Limb (tissue), 2 donors: ENCODE measurements around the gene HSPB2.
"Not testable (repeated sequence)": the region's sequence is repeated elsewhere in the genome, so short reads cannot be mapped to it uniquely, and the experiment has no call there.

Experiments
- DNase-seq, 2 donors: peaks; one replicate each; pipeline ENCODE4 v3.0.0-alpha.2; 2016; ENCODE audit errors: extremely low spot score in 2 of 2

Gene HSPB2, protein sequence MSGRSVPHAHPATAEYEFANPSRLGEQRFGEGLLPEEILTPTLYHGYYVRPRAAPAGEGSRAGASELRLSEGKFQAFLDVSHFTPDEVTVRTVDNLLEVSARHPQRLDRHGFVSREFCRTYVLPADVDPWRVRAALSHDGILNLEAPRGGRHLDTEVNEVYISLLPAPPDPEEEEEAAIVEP

GRCh38 chr11:111912535-111912934 lies at the start of gene HSPB2:
Gene HSPB2 (plus strand): TSS chr11:111912734. CDS start chr11:111912830, 96 bp downstream.
- peak; percentile 28 to 71 for DNase-seq

- DNase-seq, result no peak
Observed at GRCh38 chr11:111870113-111870512, 42.4 kb upstream of the HSPB2 start.

DNA sequence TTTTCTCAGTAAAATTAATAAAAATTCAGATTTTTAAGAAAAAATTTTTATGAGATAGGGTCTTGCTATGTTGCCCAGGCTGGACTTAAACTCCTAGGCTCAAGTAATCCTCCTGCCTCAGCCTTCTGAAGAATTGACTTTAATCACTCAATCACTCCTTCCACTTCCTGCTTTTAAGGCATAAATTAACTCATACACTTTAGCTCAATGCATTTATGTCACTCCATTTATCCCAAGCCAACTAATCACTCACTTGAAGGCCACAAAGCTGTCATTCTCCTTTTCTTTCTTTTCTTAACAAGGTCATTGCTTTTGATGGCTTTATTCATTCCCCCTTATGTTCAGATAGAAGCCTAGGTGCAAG lies 42.0 kb upstream of the HSPB2 start:
- no peak for DNase-seq

DNA sequence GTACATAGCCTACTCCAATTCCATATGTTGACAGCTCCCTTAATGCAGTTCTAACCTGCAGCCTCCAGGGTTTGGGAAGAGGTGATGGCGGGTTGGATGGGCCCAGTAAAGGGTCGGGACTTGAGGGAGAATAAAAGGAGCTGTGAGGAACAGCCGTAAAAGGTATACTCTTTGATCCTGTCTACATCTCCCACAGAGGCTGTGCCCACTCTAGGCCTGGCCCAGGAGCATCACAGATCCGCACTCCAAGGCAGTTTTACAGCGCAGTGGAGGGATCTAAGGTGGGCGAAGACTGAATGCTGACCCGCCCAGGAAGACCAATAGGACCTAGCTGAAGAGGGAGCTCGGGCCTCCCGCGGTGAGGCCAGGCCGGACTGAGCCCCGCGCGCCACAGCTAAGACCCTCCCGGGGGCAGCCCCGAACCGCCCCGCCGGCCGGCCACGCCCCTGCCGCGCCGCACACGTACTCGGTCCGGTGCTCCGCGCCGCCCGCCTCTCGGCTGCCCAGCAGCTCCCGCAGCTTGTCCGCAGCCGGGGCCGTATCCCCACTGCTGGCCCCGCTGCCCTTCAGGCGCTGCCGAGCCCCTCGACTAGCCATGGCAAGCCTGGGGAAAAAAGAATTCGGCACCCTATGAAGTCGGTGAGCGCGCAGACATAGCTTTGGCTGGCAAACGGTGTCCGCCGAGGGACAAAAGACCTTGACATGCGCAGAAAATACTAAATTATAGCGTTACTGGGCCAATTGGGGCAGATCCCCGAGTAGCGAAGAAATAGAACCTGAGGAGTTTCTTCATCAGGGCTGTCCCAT lies 41.4 kb upstream of the HSPB2 start, which contains the start of gene ALG9:
Gene ALG9 (minus strand): TSS at position 696 of the 807 bp plus-strand sequence. CDS start 99 bp downstream, at position 597.
- DNase-seq, result peak; percentile 84 to 91

DNA sequence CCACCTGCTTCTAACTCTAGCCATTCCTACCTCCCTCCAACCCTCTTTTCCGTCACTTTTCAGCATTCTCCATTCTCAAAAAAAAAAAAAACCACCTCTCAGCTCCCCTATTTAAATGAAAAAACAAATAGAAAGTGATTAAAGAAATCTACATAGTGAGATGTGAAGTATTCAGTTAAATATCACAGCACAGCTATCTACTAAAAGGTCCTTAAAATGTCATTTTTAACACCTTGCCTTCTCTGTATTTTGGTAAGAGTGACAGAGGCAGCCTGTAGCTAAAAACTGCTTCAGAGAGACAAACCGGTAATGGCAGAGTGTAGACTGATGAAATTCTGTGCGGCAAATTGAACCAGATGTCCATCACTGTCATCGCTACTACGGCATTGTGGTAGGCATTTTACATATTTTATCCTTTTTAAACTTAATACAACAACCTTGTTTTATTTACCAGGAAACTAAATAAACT lies 40.8 kb upstream of the HSPB2 start:
- no peak for DNase-seq

- DNase-seq, result peak in 1 of 2 donors; percentile 29
Observed at GRCh38 chr11:111878385-111878848, 34.1 kb upstream of the HSPB2 start.

GRCh38 chr11:111878849-111879636 lies 33.5 kb upstream of the HSPB2 start, which contains the start of the genes CFAP68 and FDXACB1:
Gene CFAP68 (plus strand): TSS chr11:111879541. CDS start chr11:111879561, 20 bp downstream.
Gene FDXACB1 (minus strand): TSS chr11:111879165. CDS start chr11:111879132, 33 bp downstream.
- peak; percentile 97 to 98 for DNase-seq

GRCh38 chr11:111879637-111879960 lies 32.9 kb upstream of the HSPB2 start:
- DNase-seq, result no peak

DNA sequence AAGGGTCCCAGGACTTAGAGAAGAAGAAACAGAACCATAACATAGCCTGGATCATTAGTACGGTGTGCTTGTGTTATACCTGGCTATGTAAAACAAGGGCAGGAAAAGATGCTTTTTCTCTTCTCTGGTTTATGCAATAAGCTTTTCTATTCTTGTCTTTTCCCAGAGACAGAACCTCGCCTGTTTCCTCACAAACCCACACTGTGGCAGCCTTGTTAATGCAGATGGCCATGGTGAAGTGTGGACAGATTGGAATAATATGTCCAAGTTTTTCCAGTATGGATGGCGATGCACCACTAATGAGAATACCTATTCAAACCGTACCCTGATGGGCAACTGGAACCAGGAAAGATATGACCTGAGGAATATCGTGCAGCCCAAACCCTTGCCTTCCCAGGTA lies 30.3 kb upstream of the HSPB2 start:
- DNase-seq, result no peak

GRCh38 chr11:111885053-111885452 lies 27.5 kb upstream of the HSPB2 start:
- DNase-seq, result not testable (repeated sequence)

DNA sequence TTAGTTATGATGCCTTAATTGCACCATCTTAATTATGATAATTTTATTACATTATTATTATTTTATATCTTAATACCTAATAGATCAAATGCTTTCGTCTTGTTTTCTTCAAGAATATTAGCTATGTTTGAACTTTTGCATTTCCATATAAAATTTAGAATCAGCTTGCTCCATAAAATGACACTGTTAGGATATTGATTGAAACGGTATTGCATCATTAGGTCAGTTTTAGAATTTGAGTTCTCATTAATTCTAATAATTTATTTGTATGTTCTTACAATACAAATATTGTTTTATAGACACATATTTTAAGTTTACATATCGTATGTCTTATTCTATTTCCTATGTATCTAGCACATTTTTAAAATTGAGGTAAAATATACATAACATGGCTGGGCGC lies 26.5 kb upstream of the HSPB2 start:
- no peak for DNase-seq

- DNase-seq, result no peak
Observed at GRCh38 chr11:111886844-111887243, 25.7 kb upstream of the HSPB2 start.

DNA sequence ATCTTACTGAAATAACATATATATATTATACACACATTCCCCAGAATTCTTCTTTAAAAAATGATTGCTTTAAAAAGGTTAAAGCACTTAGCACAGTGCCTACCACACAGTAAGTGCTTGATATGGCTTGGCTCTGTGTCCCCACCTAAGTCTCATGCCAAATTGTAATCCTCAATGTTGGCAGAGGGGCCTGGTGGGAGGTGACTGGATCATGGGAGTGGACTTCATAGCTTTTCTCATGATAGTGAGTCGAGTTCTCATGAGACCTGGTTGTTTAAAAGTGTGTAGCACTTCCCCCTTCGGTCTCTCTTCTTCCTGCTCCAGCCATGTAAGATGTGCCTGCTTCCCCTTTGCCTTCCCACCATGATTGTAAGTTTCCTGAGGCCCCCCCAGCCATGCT lies 7.1 kb upstream of the HSPB2 start:
- DNase-seq, result no peak

DNA sequence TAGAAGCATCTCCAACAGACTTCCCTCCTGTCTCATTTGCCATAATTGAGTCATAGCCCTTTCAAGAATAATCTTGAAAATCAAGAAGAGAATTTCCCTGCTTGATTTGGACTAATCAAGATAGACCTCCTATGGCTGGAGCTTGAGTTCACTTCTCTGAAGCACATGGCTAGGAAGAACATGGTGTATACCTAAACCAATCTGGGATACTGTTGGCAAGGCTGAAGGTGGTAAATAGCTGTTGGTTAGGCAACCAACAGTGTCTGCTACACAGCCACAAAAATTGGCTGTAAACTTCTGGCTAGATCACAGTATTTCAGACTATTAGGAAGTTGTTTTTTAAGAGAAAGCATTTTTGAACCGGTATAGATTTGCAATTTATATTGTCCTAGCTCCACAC lies 5.9 kb upstream of the HSPB2 start:
- DNase-seq, result no peak

GRCh38 chr11:111908639-111909305 lies 3.8 kb upstream of the HSPB2 start:
- no peak for DNase-seq

DNA sequence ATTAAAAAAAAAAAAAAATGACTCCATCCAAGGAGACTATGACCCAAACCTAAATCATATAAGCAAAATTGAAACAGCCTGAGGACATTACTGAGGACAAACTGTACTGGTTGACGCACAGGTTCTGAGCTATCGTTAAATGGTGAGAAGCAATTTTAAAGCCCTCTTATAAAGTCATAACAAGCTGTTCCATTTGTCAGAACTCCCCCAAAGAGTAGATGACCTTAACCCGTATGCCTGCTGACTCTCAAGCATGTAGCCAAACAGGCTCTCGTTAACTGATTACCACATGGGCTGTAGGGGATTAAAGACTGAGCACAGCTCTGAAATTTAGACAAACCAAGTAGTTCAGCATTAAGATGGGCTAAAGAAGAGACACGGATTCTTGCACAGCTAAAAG lies 3.2 kb upstream of the HSPB2 start:
- no peak for DNase-seq

- DNase-seq, result no peak
Observed at GRCh38 chr11:111910676-111911562, 1.6 kb upstream of the HSPB2 start.

DNA sequence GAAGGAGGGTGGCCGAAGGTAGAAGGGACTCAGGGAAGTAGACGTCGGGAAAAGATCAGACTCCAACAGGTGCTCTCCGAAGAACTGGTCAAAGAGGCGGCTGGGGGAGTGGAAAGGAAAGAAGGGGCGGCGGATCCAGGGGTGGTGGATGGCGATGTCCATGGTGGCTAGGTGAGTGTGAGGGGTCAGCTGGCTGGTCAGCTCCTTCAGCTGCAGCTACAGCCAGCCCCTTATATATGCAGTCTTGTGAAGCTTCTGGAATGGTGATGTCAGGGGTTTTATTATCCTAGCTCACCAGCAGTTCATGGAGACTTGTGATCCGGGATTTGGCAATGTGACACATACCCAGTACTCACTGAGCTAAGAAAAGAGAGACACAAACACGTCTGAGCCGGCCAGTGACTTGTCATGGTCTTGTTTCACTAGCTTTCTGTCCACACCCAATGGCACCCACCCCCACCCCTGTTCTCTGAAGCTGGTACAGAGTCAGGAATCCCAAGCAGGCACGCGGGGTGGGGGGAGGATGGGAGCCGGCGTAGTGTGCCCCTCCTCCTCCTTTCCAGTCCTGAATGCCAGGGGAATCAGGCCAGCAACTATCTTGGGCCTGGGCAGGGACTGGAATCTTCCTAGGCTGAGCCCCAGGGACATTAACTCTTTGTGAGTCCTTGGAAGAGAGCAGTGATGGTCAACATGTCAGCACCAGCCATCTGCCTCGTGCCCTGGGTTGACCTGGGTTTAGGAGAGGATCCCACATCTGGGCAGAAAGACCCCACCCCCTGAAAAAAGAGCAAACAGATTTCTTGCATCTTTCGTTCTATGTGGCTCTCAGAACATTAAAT lies 752 bp upstream of the HSPB2 start, which contains the start of gene CRYAB:
Gene CRYAB (minus strand): TSS at position 208 of the 839 bp plus-strand sequence. CDS start 46 bp downstream, at position 162.
- DNase-seq, result peak; percentile 75 to 77
